BJ (cell line): ENCODE results near the gene PON3. TPM values are rescaled to one million over a fixed set of nuclear protein-coding genes. Genes with fewer than 3 reads are reported as not detected.

Source experiments
- CTCF ChIA-PET: fragments of 350-600 bp; formaldehyde crosslinking; extraction: SDS; loops from one replicate; lab custom pipeline; 2021; ENCODE audit warnings: antibody characterized with exemption, inconsistent platforms; lab: Yijun Ruan, JAX
- POLR2A ChIA-PET: fragments of 300-600 bp; sonication (Branson Sonifier 250); formaldehyde crosslinking; extraction: SDS; loops from one replicate; lab custom pipeline; 2021; ENCODE audit warnings: antibody characterized with exemption; lab: Charles Lee
- DNase-seq: peaks from one replicate; pipeline ENCODE4 v3.0.0-alpha.2; 2011; ENCODE audit warnings: low read depth
- H3K27me3 ChIP-seq: 2 replicates; pipeline ENCODE4 v1.6.0; 2011; ENCODE audit warnings: low read length; ENCODE audit not compliant: control insufficient read depth, insufficient read depth
- H3K36me3 ChIP-seq: 2 replicates; pipeline ENCODE4 v1.5.1; 2011; ENCODE audit warnings: low read length; ENCODE audit not compliant: control insufficient read depth, insufficient read depth
- H3K4me3 ChIP-seq: 2 replicates; pipeline ENCODE4 v1.5.1; 2011; ENCODE audit warnings: low read depth, mild to moderate bottlenecking, control low read depth, low read length
- polyA plus RNA-seq: library from polyadenylated mRNA; depleted of rRNA; stranded (reverse); fragments of >200 nt; gene quantifications from 2 replicates; pipeline ENCODE4 v1.2.3, GENCODE V29; 2011
- TF ChIP-seq, protein P1 (sequence below): IDR thresholded peaks from 2 replicates; pipeline ENCODE4 v1.5.1; 2011; ENCODE audit warnings: low read depth, mild to moderate bottlenecking, control low read depth, inconsistent platforms, low read length, moderate library complexity; ENCODE audit not compliant: insufficient read depth

Gene PON3
- polyA plus RNA-seq, 1 experiment, result not detected

- H3K36me3 ChIP-seq, result peaks cover 3% of the 10 kb centered on the region; the same call in 1 of the 2 replicates
- DNase-seq, result no peak
- no peaks in the 10 kb centered on the region for H3K27me3 ChIP-seq
- TF ChIP-seq, protein P1, sequence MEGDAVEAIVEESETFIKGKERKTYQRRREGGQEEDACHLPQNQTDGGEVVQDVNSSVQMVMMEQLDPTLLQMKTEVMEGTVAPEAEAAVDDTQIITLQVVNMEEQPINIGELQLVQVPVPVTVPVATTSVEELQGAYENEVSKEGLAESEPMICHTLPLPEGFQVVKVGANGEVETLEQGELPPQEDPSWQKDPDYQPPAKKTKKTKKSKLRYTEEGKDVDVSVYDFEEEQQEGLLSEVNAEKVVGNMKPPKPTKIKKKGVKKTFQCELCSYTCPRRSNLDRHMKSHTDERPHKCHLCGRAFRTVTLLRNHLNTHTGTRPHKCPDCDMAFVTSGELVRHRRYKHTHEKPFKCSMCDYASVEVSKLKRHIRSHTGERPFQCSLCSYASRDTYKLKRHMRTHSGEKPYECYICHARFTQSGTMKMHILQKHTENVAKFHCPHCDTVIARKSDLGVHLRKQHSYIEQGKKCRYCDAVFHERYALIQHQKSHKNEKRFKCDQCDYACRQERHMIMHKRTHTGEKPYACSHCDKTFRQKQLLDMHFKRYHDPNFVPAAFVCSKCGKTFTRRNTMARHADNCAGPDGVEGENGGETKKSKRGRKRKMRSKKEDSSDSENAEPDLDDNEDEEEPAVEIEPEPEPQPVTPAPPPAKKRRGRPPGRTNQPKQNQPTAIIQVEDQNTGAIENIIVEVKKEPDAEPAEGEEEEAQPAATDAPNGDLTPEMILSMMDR, result no peak
- ChIA-PET POLR2A (no interaction called here), CTCF (interaction anchor here (0.8 to 1.4 kb wide), 2 partner anchors 17 to 40 kb away, joined by 3 to 4 read pairs; no protein-coding TSS in a partner anchor)
- H3K4me3 ChIP-seq, result no peak overlapping the region
These were observed 40.2 kb upstream of the PON3 start for GRCh38 chr7:95436407-95436806.

GRCh38 chr7:95435422-95435780 lies 39.2 kb upstream of the PON3 start:
- TF ChIP-seq, protein P1, result no peak
- POLR2A ChIA-PET, result interaction anchor here (0.6 kb wide), 1 partner anchor 777 kb away, joined by 3 read pairs; no protein-coding TSS in a partner anchor
- CTCF ChIA-PET, result interaction anchor here (0.6 to 1.5 kb wide), 3 partner anchors 41 to 1213 kb away, joined by 3 to 4 read pairs (median 4); no protein-coding TSS in a partner anchor
- Histone ChIP-seq H3K27me3 (no peaks in the 10 kb centered on the region), H3K4me3 (peak overlapping the region; percentile 64), H3K36me3 (peaks cover 3% of the 10 kb centered on the region; the same call in 1 of the 2 replicates)
- DNase-seq, result no peak

DNA sequence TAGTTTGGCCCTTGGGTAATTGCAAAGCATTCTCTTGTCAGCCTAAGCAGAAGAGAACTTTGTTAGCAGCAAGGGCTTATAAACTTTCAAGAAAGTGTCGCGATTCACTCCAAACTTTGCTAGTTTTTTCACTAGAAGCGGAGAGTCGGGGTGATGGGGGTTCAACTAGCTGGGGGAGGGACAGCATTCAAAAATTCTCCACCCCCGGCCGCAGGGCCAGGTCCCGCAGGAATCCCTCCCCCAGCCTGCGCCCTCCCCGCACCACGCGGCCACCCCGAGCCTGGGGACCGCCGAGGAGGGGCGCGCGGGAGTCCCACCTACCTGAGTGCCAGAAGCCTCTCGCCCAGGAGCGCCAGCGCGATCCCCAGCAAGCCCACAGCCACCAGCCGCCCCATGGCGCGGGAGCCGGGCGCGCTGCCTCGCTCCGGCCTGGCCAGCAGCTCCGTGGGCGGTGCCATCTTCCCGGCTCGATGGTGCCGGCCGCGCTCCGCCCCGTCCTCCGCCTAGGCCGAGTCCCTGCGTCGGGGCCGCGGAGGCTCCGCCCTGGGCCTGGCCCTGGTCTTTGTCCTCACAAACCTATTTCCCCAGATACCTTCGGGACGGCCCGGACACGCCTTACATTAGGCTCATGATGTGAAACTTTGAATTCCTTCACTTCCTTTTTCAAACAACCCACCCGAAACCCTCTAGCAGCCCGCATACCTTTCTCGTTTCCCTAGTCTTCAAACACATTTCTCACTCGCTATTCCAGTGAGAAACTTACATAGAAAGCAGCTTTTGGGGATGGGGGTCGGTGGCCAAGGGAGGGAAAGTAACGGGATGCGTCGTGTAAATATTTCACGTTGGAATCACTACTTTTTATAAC lies 38.6 kb upstream of the PON3 start, which contains the start of gene PON2:
TSS of gene PON2 (minus strand) at position 472 of the 865 bp plus-strand sequence. CDS start at position 395, 77 bp downstream.
- no peaks in the 10 kb centered on the region for H3K27me3 ChIP-seq
- POLR2A ChIA-PET, result interaction anchor here (0.6 kb wide), 1 partner anchor 1342 kb away, joined by 3 read pairs; no protein-coding TSS in a partner anchor
- H3K36me3 ChIP-seq, result peaks cover 3% of the 10 kb centered on the region; the same call in 1 of the 2 replicates
- TF ChIP-seq, protein P1, result no peak
- peak within 1 kb of the TSS; percentile 64 for H3K4me3 ChIP-seq
- DNase-seq, result no peak
- CTCF ChIA-PET, result interaction anchor here (0.6 to 1.5 kb wide), 4 partner anchors 9 to 1212 kb away, joined by 3 to 4 read pairs (median 4); no protein-coding TSS in a partner anchor

DNA sequence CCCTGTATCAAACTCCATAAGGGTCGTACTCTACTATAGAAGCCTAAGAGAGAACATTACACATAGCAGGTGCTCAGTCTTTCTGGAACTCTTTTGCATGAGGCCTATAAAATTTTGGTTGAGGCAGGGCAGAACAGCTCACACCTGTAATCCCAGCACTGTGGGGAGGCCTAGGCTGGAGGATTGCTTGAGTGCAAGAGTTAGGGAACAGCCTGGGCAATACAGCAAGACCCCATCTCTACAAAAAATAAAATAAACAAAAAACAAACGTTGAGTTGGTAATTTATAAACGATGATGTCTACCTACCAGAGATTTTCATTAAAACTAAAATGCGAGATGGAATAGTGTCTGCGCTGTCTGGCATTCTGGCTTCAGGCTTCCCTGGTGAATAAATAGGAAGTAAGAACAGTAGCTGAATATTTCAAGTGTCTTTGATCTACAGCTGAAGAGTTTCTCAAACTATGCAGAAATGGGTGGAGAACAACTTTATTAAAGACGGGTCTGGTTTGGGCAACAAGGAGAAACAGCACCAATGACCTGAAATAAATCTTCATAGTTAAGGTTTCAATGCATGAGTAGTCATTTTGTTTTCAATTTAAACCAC lies 37.9 kb upstream of the PON3 start:
- CTCF ChIA-PET, result interaction anchor here (0.9 to 1.5 kb wide), 2 partner anchors 9 to 1145 kb away, joined by 3 to 4 read pairs; no protein-coding TSS in a partner anchor
- POLR2A ChIA-PET, result interaction anchor here (0.6 kb wide), 1 partner anchor 1341 kb away, joined by 3 read pairs; no protein-coding TSS in a partner anchor
- H3K27me3 ChIP-seq, result no peaks in the 10 kb centered on the region
- peaks cover 3% of the 10 kb centered on the region; the same call in 1 of the 2 replicates for H3K36me3 ChIP-seq
- TF ChIP-seq, protein P1, result no peak
- no peak for DNase-seq
- peak overlapping the region; percentile 64 for H3K4me3 ChIP-seq
